Measurements from ENCODE around the gene MCTP1. TPM values are rescaled to one million over a fixed set of nuclear protein-coding genes. Genes with fewer than 3 reads are reported as not detected.
A peak's percentile ranks its signal among the peaks of the same experiment; 100 is the strongest.

Gene MCTP1
- total RNA-seq, 1 donor from 2014 or later = 3.7 TPM

DNA sequence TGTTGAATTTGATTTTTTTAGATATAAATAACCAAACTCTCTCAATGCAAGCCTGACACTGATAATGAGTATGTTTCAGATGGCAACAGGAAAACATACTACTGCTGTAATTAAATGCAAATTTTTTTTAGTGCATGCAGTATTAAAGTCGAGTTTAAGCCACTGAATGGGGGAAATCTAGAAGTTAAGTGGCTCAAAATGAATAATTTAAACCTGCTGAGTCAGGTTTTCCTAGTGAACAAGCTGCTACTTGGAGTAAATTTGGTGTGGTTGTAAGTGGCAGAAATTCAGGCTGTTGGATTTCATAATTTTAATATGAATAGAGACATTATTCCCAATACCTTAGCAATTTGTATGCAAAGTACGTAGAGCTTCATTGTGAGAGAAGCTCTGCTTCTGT is 544.6 kb downstream of the MCTP1 start:
- no peak overlapping the region for H3K27ac Mint-ChIP-seq
- H4K20me1 ChIP-seq (ENCODE audit: low read depth) = no peaks in the 10 kb centered on the region
- H3K9me3 Mint-ChIP-seq = no peaks in the 10 kb centered on the region

DNA sequence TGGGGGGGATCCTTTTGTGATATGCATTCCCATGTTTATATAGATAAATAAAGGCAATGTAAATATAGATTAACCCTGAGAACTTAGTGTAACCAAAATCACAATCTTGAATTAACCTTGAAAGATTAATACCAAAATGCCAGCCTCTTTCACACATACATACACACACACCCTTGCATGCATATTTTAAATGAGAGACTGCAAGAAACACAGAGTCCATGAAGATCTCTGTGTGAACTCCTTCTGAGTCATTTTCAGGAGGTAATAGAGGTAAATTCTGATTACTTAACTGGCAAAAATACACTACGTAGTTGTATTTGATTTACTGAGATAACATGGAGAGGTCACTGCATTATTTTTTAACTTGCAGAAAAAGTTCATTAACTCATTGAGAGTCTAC is 548.4 kb downstream of the MCTP1 start:
- Histone ChIP-seq H2AFZ (replicated peaks) (no peak overlapping the region), H3K4me2 (no peak overlapping the region), H3K9me3 (ENCODE audit: low read depth) (no peaks in the 10 kb centered on the region), H3K36me3 (no peaks in the 10 kb centered on the region), H3K27me3 (no peaks in the 10 kb centered on the region), H4K20me1 (ENCODE audit: low read depth) (no peaks in the 10 kb centered on the region), H3K79me2 (ENCODE audit: low read depth) (no peaks in the 10 kb centered on the region), H3K9ac (no peak overlapping the region), H3F3A (ENCODE audit: low read depth) (no peaks in the 10 kb centered on the region), H3K27ac (no peak overlapping the region), H3K4me1 (no peaks in the 10 kb centered on the region), H3K4me3 (no peak overlapping the region)
- Mint-ChIP-seq H3K4me3 (no peak overlapping the region), H3K36me3 (no peaks in the 10 kb centered on the region), H3K27ac (no peak overlapping the region), H3K27me3 (ENCODE audit: insufficient read depth, low read depth) (peaks cover 5% of the 10 kb centered on the region), H3K9me3 (no peaks in the 10 kb centered on the region), H3K4me1 (no peaks in the 10 kb centered on the region)
- DNase-seq (ENCODE audit: low spot score) = no peak
- TF ChIP-seq EZH2 (IDR thresholded peaks at IDR 0.05) = no peak
- TF ChIP-seq, protein P1, sequence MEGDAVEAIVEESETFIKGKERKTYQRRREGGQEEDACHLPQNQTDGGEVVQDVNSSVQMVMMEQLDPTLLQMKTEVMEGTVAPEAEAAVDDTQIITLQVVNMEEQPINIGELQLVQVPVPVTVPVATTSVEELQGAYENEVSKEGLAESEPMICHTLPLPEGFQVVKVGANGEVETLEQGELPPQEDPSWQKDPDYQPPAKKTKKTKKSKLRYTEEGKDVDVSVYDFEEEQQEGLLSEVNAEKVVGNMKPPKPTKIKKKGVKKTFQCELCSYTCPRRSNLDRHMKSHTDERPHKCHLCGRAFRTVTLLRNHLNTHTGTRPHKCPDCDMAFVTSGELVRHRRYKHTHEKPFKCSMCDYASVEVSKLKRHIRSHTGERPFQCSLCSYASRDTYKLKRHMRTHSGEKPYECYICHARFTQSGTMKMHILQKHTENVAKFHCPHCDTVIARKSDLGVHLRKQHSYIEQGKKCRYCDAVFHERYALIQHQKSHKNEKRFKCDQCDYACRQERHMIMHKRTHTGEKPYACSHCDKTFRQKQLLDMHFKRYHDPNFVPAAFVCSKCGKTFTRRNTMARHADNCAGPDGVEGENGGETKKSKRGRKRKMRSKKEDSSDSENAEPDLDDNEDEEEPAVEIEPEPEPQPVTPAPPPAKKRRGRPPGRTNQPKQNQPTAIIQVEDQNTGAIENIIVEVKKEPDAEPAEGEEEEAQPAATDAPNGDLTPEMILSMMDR (IDR thresholded peaks at IDR 0.05) = no peak
- TF ChIP-seq EZH2phosphoT487 (IDR thresholded peaks at IDR 0.05) = no peak

More for the DNA sequence above, 544.6 kb downstream of the MCTP1 start:
- Mint-ChIP-seq H3K36me3 (no peaks in the 10 kb centered on the region), H3K4me1 (no peaks in the 10 kb centered on the region), H3K27me3 (ENCODE audit: insufficient read depth, low read depth) (peaks cover 5% of the 10 kb centered on the region), H3K4me3 (no peak overlapping the region)
- no peaks in the 10 kb centered on the region for H3F3A ChIP-seq (ENCODE audit: low read depth)
- H3K27ac ChIP-seq = no peak overlapping the region
- no peaks in the 10 kb centered on the region for H3K36me3 ChIP-seq
- no peak for TF ChIP-seq EZH2phosphoT487 (IDR thresholded peaks at IDR 0.05)
- no peak for TF ChIP-seq EZH2 (IDR thresholded peaks at IDR 0.05)
- peak overlapping the region; percentile 41 for H3K9ac ChIP-seq
- no peak for DNase-seq (ENCODE audit: low spot score)
- no peaks in the 10 kb centered on the region for H3K4me1 ChIP-seq
- H3K79me2 ChIP-seq (ENCODE audit: low read depth) = no peaks in the 10 kb centered on the region
- H3K27me3 ChIP-seq = no peaks in the 10 kb centered on the region
- no peak overlapping the region for H2AFZ ChIP-seq (replicated peaks)
- H3K9me3 ChIP-seq (ENCODE audit: low read depth) = no peaks in the 10 kb centered on the region
- no peak overlapping the region for H3K4me2 ChIP-seq
- no peak overlapping the region for H3K4me3 ChIP-seq

DNA sequence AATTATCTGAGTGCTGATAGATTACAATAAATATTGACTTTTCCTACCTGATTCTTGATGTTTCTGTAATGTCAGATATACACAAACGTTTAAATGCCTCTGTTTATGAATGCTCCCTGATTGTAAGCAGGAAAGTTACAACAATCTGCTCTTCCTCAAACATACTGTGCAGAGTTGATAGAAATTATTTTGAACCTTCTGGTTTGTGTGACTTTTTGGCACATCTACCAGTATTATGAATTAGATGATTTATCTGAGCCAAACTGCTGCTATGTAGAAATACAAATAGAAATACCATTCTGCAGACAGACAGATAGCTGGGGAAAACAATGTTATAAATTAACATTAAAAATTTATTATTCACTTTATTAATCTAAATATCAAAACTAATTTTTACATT is 553.4 kb downstream of the MCTP1 start:
- Histone ChIP-seq H2AFZ (replicated peaks) (no peak overlapping the region), H3F3A (ENCODE audit: low read depth) (no peaks in the 10 kb centered on the region), H3K9ac (no peak overlapping the region), H3K4me1 (no peaks in the 10 kb centered on the region), H3K4me2 (no peak overlapping the region), H3K9me3 (ENCODE audit: low read depth) (no peaks in the 10 kb centered on the region), H3K4me3 (no peak overlapping the region), H3K36me3 (no peaks in the 10 kb centered on the region), H3K27me3 (no peaks in the 10 kb centered on the region), H4K20me1 (ENCODE audit: low read depth) (no peaks in the 10 kb centered on the region), H3K27ac (no peak overlapping the region), H3K79me2 (ENCODE audit: low read depth) (no peaks in the 10 kb centered on the region)
- Mint-ChIP-seq H3K27me3 (ENCODE audit: insufficient read depth, low read depth) (peaks cover 5% of the 10 kb centered on the region), H3K36me3 (no peaks in the 10 kb centered on the region), H3K27ac (no peak overlapping the region), H3K4me3 (no peak overlapping the region), H3K4me1 (no peaks in the 10 kb centered on the region), H3K9me3 (no peaks in the 10 kb centered on the region)
- DNase-seq (ENCODE audit: low spot score) = no peak
- TF ChIP-seq EZH2 (IDR thresholded peaks at IDR 0.05) (no peak), EZH2phosphoT487 (IDR thresholded peaks at IDR 0.05) (no peak)
- TF ChIP-seq, protein P1 (IDR thresholded peaks at IDR 0.05) = no peak

DNA sequence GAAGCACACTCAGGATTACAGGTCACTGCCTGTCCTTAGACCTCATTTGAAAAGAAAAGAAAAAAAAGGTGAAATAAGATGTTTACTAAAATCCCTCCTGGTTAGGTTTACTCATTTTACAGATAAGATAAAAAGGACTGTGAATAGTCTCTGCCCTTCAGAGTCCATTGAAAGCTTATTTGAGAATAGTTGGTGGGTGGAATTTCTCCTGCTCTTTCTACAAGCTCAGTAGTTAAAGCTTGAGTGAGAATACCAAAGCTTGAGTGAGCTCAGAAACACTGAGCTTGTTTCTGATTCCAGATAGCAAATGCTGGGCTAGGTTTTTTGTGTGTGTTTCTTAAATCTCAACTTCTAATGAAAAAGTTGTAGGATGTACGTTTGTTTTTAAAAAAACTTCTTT is 559.8 kb downstream of the MCTP1 start:
- Histone ChIP-seq H3K4me3 (no peak overlapping the region), H3F3A (ENCODE audit: low read depth) (no peaks in the 10 kb centered on the region), H3K27me3 (no peaks in the 10 kb centered on the region), H4K20me1 (ENCODE audit: low read depth) (no peaks in the 10 kb centered on the region), H3K4me2 (no peak overlapping the region), H3K27ac (no peak overlapping the region), H3K9ac (no peak overlapping the region), H3K79me2 (ENCODE audit: low read depth) (no peaks in the 10 kb centered on the region), H3K36me3 (no peaks in the 10 kb centered on the region), H2AFZ (replicated peaks) (no peak overlapping the region), H3K4me1 (no peaks in the 10 kb centered on the region), H3K9me3 (ENCODE audit: low read depth) (no peaks in the 10 kb centered on the region)
- no peak overlapping the region for H3K4me3 Mint-ChIP-seq
- peaks cover 2% of the 10 kb centered on the region for H3K27me3 Mint-ChIP-seq (ENCODE audit: insufficient read depth, low read depth)
- DNase-seq (ENCODE audit: low spot score) = no peak
- H3K27ac Mint-ChIP-seq = no peak overlapping the region
- TF ChIP-seq, protein P1 (IDR thresholded peaks at IDR 0.05) = no peak
- TF ChIP-seq EZH2 (IDR thresholded peaks at IDR 0.05) = no peak
- no peak for TF ChIP-seq EZH2phosphoT487 (IDR thresholded peaks at IDR 0.05)
- no peaks in the 10 kb centered on the region for H3K9me3 Mint-ChIP-seq
- H3K36me3 Mint-ChIP-seq = no peaks in the 10 kb centered on the region
- H3K4me1 Mint-ChIP-seq = no peaks in the 10 kb centered on the region

All from neural progenitor cell (in vitro differentiated cells).